Colon (tissue), 2 donors: Measurements from ENCODE around the gene EEF1E1.

Experiments used
- FAIRE-seq: peaks from 2 replicates; lab custom pipeline; 2012; peaks lifted over from hg19 to GRCh38; lab: Jason Lieb, UNC
- donor health status: control.
- donor health status: control.

EEF1E1 gene

GRCh38 chr6:8087870-8088754 lies 14.2 kb downstream of the EEF1E1 start:
- FAIRE-seq, result no peak

GRCh38 chr6:8086755-8087306 lies 15.5 kb downstream of the EEF1E1 start:
- FAIRE-seq, result no peak

- no peak for FAIRE-seq
These were observed 17.3 kb downstream of the EEF1E1 start for GRCh38 chr6:8085053-8085511.

GRCh38 chr6:8084586-8084985 lies 17.8 kb downstream of the EEF1E1 start:
- FAIRE-seq, result no peak

GRCh38 chr6:8082954-8083858 lies 19.1 kb downstream of the EEF1E1 start:
- no peak for FAIRE-seq

- no peak for FAIRE-seq
These were observed 19.8 kb downstream of the EEF1E1 start for GRCh38 chr6:8082572-8082953.

- no peak for FAIRE-seq
These were observed 21.8 kb downstream of the EEF1E1 start for GRCh38 chr6:8080362-8081151.

- FAIRE-seq, result no peak
These were observed 23.2 kb downstream of the EEF1E1 start for GRCh38 chr6:8079126-8079525.

GRCh38 chr6:8077991-8078390 lies 24.4 kb downstream of the EEF1E1 start:
- FAIRE-seq, result no peak

GRCh38 chr6:8075704-8076103 lies 26.6 kb downstream of the EEF1E1 start:
- FAIRE-seq, result no peak

- no peak for FAIRE-seq
These were observed 27.2 kb downstream of the EEF1E1 start for GRCh38 chr6:8075185-8075584.

- no peak for FAIRE-seq
These were observed 28.1 kb downstream of the EEF1E1 start for GRCh38 chr6:8074213-8074612.

- FAIRE-seq, result no peak
These were observed 28.6 kb downstream of the EEF1E1 start for GRCh38 chr6:8073758-8074157.

GRCh38 chr6:8070718-8071117 lies 31.6 kb downstream of the EEF1E1 start:
- FAIRE-seq, result no peak

- FAIRE-seq, result no peak
These were observed 32.6 kb downstream of the EEF1E1 start for GRCh38 chr6:8069631-8070284.

- FAIRE-seq, result no peak
These were observed 33.2 kb downstream of the EEF1E1 start for GRCh38 chr6:8069151-8069550.

GRCh38 chr6:8066108-8066507 lies 36.2 kb downstream of the EEF1E1 start:
- FAIRE-seq, result no peak

- no peak for FAIRE-seq
These were observed 36.8 kb downstream of the EEF1E1 start for GRCh38 chr6:8065519-8065911.

GRCh38 chr6:8064638-8065518 lies 37.5 kb downstream of the EEF1E1 start:
- FAIRE-seq, result no peak
